IMR-90 (cell line): ENCODE measurements around the gene NFIA.

ENCODE experiments used
- BHLHE40 ChIP-seq: fragments of 150-350 bp; IDR thresholded peaks from 2 replicates; pipeline ENCODE4 v1.6.1; 2016; ENCODE audit warnings: mild to moderate bottlenecking, low read depth, low read length
- CEBPB ChIP-seq: IDR thresholded peaks from 2 replicates; pipeline ENCODE4 v1.6.1; 2012; ENCODE audit warnings: low read depth, low read length, improper control_type of control experiment
- CHD1 ChIP-seq: IDR thresholded peaks from 2 replicates; pipeline ENCODE4 v1.6.1; 2012; ENCODE audit warnings: low read depth, low read length, improper control_type of control experiment
- MAFK ChIP-seq: IDR thresholded peaks from 2 replicates; pipeline ENCODE4 v1.6.1; 2012; ENCODE audit warnings: low read depth, low read length, improper control_type of control experiment
- MAZ ChIP-seq: IDR thresholded peaks from 2 replicates; pipeline ENCODE4 v1.6.1; 2012; ENCODE audit warnings: low read depth, mild to moderate bottlenecking, low read length, improper control_type of control experiment, moderate library complexity, borderline replicate concordance
- MXI1 ChIP-seq: IDR thresholded peaks from 2 replicates; pipeline ENCODE4 v1.6.1; 2012; ENCODE audit warnings: low read depth, mild to moderate bottlenecking, low read length, moderate library complexity, borderline replicate concordance
- POLR2A ChIP-seq: IDR thresholded peaks from 2 replicates; pipeline ENCODE4 v1.6.1; 2012; ENCODE audit warnings: mild to moderate bottlenecking, low read depth, low read length
- RAD21 ChIP-seq: IDR thresholded peaks from 2 replicates; pipeline ENCODE4 v1.6.1; 2012; ENCODE audit warnings: low read length, improper control_type of control experiment
- RCOR1 ChIP-seq: IDR thresholded peaks from 2 replicates; pipeline ENCODE4 v1.6.1; 2012; ENCODE audit warnings: mild to moderate bottlenecking, low read length, improper control_type of control experiment; ENCODE audit not compliant: insufficient replicate concordance
- RFX5 ChIP-seq: IDR thresholded peaks from 2 replicates; pipeline ENCODE4 v1.8.0; 2012; ENCODE audit warnings: low read depth, mild to moderate bottlenecking, low read length, moderate library complexity
- TF ChIP-seq, protein P1 (sequence below): conservative IDR thresholded peaks from 2 replicates; pipeline ENCODE4 v1.5.1; 2012; ENCODE audit warnings: mild to moderate bottlenecking, low read depth, low read length, improper control_type of control experiment
- TF ChIP-seq, protein P2 (sequence below): fragments of 150-350 bp; IDR thresholded peaks from 2 replicates; pipeline ENCODE4 v1.6.1; 2017; ENCODE audit warnings: mild to moderate bottlenecking, antibody characterized with exemption, low read length, low read depth

DNA sequence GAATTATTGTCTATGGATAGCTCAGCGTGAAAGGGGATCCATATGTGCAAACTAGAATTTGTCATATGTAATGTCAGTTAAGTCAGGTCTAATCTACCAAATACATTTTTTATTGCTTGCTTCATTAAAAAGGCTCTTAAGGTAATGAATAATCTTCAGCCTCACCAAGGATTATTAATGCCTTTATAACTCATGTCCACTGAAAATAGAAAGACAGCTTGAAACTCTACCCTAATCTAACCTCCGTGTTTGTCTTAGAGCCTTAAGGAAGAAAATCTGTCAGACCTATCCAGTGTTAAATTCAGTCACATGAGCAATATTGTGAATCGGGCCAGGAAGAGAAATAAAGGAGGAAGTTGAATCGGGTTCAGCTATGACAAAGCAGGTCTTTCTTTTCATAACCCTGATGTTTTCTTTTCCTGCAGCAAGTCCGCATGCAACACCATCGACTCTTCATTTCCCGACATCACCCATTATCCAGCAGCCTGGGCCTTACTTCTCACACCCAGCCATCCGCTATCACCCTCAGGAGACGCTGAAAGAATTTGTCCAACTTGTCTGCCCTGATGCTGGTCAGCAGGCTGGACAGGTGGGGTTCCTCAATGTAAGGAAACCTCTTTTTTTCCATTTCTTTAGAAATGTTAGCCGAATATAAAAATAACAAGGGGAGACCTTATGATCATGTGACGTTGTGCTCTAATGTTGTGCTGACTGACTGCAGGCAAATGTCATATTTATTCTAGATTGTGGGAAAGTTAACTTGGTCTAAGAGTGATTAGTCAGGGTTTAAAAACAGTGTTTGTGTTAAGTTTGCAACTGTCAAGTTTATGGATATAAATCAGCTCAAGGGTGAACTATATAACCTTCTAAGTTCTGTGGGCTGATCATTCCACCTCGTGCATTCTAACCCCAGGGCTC is 321.6 kb downstream of the NFIA start:
- TF ChIP-seq, protein P1, sequence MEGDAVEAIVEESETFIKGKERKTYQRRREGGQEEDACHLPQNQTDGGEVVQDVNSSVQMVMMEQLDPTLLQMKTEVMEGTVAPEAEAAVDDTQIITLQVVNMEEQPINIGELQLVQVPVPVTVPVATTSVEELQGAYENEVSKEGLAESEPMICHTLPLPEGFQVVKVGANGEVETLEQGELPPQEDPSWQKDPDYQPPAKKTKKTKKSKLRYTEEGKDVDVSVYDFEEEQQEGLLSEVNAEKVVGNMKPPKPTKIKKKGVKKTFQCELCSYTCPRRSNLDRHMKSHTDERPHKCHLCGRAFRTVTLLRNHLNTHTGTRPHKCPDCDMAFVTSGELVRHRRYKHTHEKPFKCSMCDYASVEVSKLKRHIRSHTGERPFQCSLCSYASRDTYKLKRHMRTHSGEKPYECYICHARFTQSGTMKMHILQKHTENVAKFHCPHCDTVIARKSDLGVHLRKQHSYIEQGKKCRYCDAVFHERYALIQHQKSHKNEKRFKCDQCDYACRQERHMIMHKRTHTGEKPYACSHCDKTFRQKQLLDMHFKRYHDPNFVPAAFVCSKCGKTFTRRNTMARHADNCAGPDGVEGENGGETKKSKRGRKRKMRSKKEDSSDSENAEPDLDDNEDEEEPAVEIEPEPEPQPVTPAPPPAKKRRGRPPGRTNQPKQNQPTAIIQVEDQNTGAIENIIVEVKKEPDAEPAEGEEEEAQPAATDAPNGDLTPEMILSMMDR, result no peak
- TF ChIP-seq POLR2A (no peak), RAD21 (no peak), CHD1 (no peak), MAFK (no peak), CEBPB (no peak), RCOR1 (no peak), MXI1 (no peak), BHLHE40 (no peak), RFX5 (no peak), MAZ (no peak)
- TF ChIP-seq, protein P2, sequence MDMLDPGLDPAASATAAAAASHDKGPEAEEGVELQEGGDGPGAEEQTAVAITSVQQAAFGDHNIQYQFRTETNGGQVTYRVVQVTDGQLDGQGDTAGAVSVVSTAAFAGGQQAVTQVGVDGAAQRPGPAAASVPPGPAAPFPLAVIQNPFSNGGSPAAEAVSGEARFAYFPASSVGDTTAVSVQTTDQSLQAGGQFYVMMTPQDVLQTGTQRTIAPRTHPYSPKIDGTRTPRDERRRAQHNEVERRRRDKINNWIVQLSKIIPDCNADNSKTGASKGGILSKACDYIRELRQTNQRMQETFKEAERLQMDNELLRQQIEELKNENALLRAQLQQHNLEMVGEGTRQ, result no peak
